CMK (cell line): ENCODE measurements around the gene UBAP1L.
"Not testable (repeated sequence)": the region's sequence is repeated elsewhere in the genome, so short reads cannot be mapped to it uniquely, and the experiment has no call there.

ENCODE experiments used
- DNase-seq: peaks from one replicate; pipeline ENCODE4 v3.0.0-alpha.2; 2010; ENCODE audit warnings: low read depth

UBAP1L gene

DNA sequence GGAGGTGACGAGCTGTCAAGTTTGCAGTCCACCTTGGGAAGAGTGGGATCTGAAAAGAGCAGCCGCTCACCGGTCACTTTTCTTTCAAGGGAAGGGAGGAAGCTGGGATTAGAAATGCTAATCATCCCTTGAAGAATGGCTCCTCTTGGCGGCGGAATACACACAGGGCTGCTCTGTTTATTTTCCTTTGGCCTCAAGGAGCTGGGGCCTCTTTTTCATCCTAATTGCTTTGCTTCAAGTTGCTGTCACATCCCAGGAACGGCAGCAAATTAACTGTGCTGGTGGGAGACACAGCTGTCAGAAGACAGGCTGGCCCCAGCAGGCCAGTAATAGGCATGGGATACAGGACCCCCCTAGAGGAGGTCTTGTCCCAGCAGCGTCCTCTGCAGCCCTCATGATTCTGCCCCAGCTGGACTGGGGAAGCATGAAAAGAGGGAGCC, 31.7 kb downstream of the UBAP1L start:
- DNase-seq = no peak

GRCh38 chr15:65082303-65082953, 32.6 kb downstream of the UBAP1L start:
- no peak for DNase-seq

DNA sequence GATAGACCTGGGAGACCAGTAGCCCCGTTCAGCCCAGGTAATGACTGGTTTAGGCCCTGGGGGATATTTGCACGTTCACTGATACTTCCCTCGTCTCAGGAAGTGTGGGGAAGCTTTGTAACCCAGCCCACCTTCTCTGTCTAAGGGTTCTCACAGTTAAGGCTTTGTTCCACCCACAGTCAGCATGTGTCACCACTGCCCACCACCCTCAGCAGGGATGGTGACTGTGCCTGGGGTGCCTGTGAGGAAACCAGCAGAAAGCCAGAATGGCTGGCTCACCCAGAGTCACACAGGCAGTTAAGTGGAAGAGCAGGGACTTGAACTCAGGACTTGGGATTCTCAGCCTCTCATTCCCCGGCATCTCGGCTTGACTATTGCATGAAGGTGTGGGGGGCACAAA, 33.2 kb downstream of the UBAP1L start:
- no peak for DNase-seq

GRCh38 chr15:65081270-65081669, 33.7 kb downstream of the UBAP1L start:
- DNase-seq = no peak

- no peak for DNase-seq
Observed at GRCh38 chr15:65079580-65079979, 35.4 kb downstream of the UBAP1L start.

DNA sequence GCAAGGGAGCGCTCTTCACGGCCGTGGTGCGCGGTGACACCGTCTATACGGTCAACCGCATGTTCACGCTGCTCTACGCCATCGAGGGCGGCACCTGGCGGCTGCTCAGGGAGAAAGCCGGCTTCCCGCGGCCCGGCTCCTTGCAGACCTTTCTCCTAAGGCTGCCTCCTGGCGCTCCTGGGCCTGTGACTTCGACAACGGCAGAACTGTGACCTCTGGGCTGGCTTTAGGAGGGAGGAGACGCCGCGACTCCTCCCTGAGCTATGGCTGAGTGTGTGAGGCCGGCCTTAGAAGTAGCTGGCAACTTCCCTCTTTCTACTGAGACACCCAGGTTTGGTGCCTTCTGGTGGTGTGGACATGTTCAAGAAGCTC, 37.0 kb downstream of the UBAP1L start:
- no peak for DNase-seq

GRCh38 chr15:65077291-65077980, 37.6 kb downstream of the UBAP1L start:
- no peak for DNase-seq

DNA sequence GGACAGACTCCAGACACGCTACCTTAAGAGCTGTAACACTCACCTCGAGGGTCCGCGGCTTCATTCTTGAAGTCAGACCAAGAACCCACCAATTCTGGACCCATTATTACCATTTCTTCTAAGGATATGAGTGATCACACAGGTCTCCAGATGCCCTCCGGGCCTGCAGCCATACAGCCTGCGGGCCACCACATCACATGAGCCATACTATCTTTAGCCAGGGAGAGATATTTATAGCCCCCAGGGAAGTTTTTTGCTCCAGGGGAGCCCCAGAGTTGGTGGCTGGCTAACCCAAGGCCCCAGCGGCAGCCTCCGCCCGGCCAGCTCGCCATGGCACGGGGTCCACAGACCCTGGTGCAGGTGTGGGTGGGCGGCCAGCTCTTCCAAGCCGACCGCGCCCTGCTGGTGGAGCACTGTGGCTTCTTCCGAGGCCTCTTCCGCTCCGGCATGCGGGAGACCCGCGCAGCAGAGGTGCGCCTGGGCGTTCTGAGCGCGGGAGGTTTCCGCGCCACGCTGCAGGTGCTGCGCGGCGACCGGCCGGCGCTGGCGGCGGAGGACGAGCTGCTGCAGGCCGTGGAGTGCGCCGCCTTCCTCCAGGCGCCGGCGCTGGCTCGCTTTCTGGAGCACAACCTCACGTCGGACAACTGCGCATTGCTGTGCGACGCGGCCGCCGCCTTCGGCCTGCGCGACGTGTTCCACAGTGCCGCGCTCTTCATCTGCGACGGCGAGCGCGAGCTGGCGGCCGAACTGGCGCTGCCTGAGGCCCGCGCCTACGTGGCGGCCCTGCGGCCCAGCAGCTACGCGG, 38.3 kb downstream of the UBAP1L start, which contains the start of gene KBTBD13:
TSS of gene KBTBD13 (plus strand) at position 261 of the 805 bp plus-strand sequence. CDS start at position 331, 70 bp downstream.
- no peak for DNase-seq

DNA sequence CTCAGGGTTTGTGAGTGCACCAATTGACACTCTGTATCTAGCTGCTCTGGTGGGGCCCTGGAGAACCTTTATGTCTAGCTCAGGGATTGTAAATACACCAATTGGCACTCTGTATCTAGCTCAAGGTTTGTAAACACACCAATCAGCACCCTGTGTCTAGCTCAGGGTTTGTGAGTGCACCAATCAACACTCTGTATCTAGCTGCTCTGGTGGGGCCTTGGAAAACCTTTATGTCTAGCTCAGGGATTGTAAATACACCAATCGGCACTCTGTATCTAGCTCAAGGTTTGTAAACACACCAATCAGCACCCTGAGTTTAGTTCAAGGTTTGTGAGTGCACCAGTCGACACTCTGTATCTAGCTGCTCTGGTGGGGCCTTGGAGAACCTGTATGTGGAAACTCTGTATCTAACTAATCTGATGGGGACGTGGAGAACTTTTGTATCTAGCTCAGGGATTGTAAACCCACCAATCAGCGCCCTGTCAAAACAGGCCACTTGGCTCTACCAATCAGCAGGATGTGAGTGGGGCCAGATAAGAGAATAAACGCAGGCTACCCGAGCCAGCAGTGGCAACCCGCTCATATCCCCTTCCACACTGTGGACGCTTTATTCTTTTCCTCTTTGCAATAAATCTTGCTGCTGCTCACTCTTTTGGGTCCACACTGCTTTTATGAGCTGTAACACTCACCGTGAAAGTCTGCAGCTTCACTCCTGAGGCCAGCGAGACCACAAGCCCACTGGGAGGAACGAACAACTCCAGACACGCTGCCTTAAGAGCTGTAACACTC, 39.2 kb downstream of the UBAP1L start:
- not testable (repeated sequence) for DNase-seq

DNA sequence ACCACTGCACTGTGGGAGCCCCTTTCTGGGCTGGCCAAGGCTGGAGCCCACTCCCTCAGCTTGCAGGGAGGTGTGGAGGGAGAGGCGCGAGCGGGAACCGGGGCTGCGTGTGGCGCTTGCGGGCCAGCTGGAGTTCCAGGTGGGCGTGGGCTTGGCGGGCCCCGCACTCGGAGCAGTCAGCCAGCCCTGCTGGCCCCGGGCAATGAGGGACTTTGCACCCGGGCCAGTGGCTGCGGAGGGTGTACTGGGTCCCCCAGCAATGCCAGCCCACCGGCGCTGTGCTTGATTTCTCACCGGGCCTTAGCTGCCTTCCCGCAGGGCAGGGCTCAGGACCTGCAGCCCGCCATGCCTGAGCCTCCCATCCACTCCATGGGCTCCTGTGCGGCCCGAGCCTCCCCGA, 40.1 kb downstream of the UBAP1L start:
- not testable (repeated sequence) for DNase-seq

DNA sequence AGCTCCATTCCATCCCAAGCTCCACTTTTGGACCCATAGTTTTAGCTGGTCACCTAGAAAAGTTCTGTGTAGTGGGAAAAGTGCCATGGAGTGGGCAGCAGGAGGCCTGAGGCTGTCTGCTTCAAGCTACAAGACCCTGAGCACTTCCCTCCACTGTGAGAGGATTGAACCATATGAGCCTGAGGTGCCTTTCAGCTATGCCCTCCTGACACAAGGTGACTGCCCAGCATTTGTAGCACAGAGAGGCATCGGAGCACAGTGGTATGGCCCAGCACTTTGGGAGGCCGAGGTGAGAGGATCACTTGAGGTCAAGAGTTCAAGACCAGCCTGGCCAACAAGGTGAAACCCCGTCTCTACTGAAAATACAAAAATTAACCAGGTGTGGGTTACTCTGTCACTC, 42.4 kb downstream of the UBAP1L start:
- no peak for DNase-seq

- DNase-seq = no peak
Observed at GRCh38 chr15:65072027-65072426, 43.0 kb downstream of the UBAP1L start.

- DNase-seq = no peak
Observed at GRCh38 chr15:65071381-65071811, 43.6 kb downstream of the UBAP1L start.

- no peak for DNase-seq
Observed at GRCh38 chr15:65069779-65070546, 45.0 kb downstream of the UBAP1L start.

- DNase-seq = no peak
Observed at GRCh38 chr15:65069179-65069578, 45.8 kb downstream of the UBAP1L start.

- no peak for DNase-seq
Observed at GRCh38 chr15:65068403-65068788, 46.6 kb downstream of the UBAP1L start.

DNA sequence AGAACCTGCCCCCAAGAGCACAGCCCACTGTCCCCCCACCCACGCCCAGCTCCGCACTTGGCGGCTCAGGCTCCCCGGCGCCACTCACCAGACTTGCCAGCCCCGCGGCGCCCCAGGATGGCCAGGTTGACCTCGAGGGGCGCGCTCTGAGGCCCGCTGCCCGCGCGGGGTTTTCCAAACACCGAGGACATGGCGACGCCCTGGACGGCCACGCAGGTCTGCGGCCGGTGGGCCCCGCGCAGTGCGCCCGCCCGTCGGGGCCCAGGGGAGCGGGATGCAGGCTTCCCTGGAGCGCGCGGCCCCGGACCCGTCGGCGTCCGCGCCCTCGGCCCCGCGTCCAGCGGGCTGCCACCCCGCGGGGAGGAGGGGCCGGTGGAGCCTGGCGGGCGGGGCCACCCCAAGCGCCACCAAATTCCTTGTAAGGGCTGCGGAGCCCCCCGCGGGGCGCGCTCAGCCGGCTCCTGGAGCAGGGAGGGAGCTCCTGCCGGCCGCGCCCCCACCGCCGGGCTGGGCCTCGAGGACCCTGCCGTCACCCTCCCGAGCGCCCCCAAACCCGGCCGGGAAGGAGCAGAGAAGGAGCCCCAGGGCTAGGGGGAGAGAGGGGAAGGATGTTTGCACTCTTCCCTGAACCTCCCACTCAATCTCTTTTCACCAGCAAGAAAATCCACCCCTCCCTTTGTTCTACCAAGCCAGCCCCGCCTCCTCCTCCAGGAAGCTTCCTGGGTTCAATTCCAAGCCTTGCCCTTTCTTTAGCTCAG, 47.2 kb downstream of the UBAP1L start, which contains the start of gene RASL12:
TSS of gene RASL12 (minus strand) at position 347 of the 758 bp plus-strand sequence. CDS start at position 191, 156 bp downstream.
- DNase-seq = no peak

- no peak for DNase-seq
Observed at GRCh38 chr15:65067317-65067644, 47.7 kb downstream of the UBAP1L start.

GRCh38 chr15:65066635-65067316, 48.2 kb downstream of the UBAP1L start:
- DNase-seq = no peak
